OCI-LY7 (cell line): ENCODE data around the gene CTBP2. TPM values are rescaled to one million over a fixed set of nuclear protein-coding genes. Genes with fewer than 3 reads are reported as not detected.

Experiments
- BruUV-seq: library from RNA; stranded (reverse); fragments of 400-500 nt; replicated peaks from 2 replicates; lab custom pipeline; 2021; lab: Mats Ljungman, UMichigan
- CTCF ChIA-PET: fragments of 300-600 bp; sonication (Branson Sonifier 250); formaldehyde crosslinking; loops from one replicate; lab custom pipeline; 2022; ENCODE audit warnings: antibody characterized with exemption; ENCODE audit not compliant: unreplicated experiment; lab: Charles Lee
- POLR2A ChIA-PET: fragments of 300-600 bp; sonication (Branson Sonifier 250); formaldehyde crosslinking; loops from one replicate; lab custom pipeline; 2022; ENCODE audit warnings: antibody characterized with exemption; lab: Charles Lee
- DNase-seq: peaks from one replicate; pipeline ENCODE4 v3.0.0-alpha.2; 2015; ENCODE audit warnings: low spot score
- H2AFZ ChIP-seq: fragments of 200-600 bp; sonication (generic), shearing (Covaris generic); 2 replicates; pipeline ENCODE4 v1.6.1; 2014; ENCODE audit warnings: mild to moderate bottlenecking, antibody characterized with exemption, low read length, moderate library complexity
- H3K27ac ChIP-seq: fragments of 200-600 bp; sonication (generic); 2 replicates; pipeline ENCODE4 v1.5.1; 2014; ENCODE audit warnings: mixed run types, low read depth, mild to moderate bottlenecking, moderate library complexity, low read length, inconsistent platforms; ENCODE audit not compliant: poor library complexity, severe bottlenecking
- H3K36me3 ChIP-seq: fragments of 200-600 bp; sonication (generic); 2 replicates; pipeline ENCODE4 v1.6.1; 2014; ENCODE audit warnings: mild to moderate bottlenecking, antibody characterized with exemption, low read length, moderate library complexity, mixed read lengths; ENCODE audit not compliant: insufficient read depth
- H3K4me1 ChIP-seq: fragments of 200-600 bp; sonication (generic); 2 replicates; pipeline ENCODE4 v1.5.1; 2014; ENCODE audit warnings: mild to moderate bottlenecking, low read length; ENCODE audit not compliant: insufficient read depth, poor library complexity, severe bottlenecking
- H3K4me2 ChIP-seq: fragments of 200-600 bp; sonication (generic); 2 replicates; pipeline ENCODE4 v1.6.1; 2014; ENCODE audit warnings: mild to moderate bottlenecking, low read length
- H3K4me3 ChIP-seq: fragments of 200-600 bp; sonication (generic); 2 replicates; pipeline ENCODE4 v1.5.1; 2014; ENCODE audit warnings: mild to moderate bottlenecking, low read depth, low read length; ENCODE audit not compliant: poor library complexity, severe bottlenecking
- H3K79me2 ChIP-seq: fragments of 200-600 bp; sonication (generic); 2 replicates; pipeline ENCODE4 v1.6.1; 2016; ENCODE audit warnings: low read depth, mild to moderate bottlenecking, low read length, moderate library complexity, mixed read lengths; ENCODE audit not compliant: insufficient read depth
- H3K9me2 ChIP-seq: fragments of 200-600 bp; sonication (generic); 2 replicates; pipeline ENCODE4 v1.6.1; 2016; ENCODE audit warnings: mild to moderate bottlenecking, low read length, mixed read lengths; ENCODE audit not compliant: insufficient read depth
- H3K9me3 ChIP-seq: fragments of 200-600 bp; sonication (generic); 2 replicates; pipeline ENCODE4 v1.6.1; 2014; ENCODE audit warnings: mild to moderate bottlenecking, mixed run types, low read length, mixed read lengths
- H4K20me1 ChIP-seq: fragments of 200-600 bp; sonication (generic); 2 replicates; pipeline ENCODE4 v1.6.1; 2014; ENCODE audit warnings: mild to moderate bottlenecking, antibody characterized with exemption, low read length, moderate library complexity, mixed read lengths; ENCODE audit not compliant: insufficient read depth
- EZH2phosphoT487 ChIP-seq: fragments of 200-600 bp; sonication (generic); IDR thresholded peaks from 2 replicates; pipeline ENCODE4 v1.6.1; 2018; ENCODE audit warnings: low read depth, borderline replicate concordance, mild to moderate bottlenecking, mixed run types, antibody characterized with exemption, low read length, moderate library complexity, mixed read lengths
- intact Hi-C: fragments of 100-400 bp; cut with micrococcal nuclease; formaldehyde crosslinking; loops from one replicate; pipeline ENCODE4 v1.10.0; 2022; ENCODE audit not compliant: unreplicated experiment
- total RNA-seq, 2 experiments: library from RNA; depleted of rRNA in 1 of 2; stranded (reverse); fragments of >200 nt in 1 of 2; shearing (Covaris generic) in 1 of 2; gene quantifications; 2 replicates each; pipeline ENCODE4 v1.2.3, GENCODE V29; 2014 to 2022
- TF ChIP-seq, protein P1 (sequence below): fragments of 200-600 bp; sonication (generic); conservative IDR thresholded peaks from 2 replicates; pipeline ENCODE4 v1.5.1; 2014; ENCODE audit warnings: mild to moderate bottlenecking, antibody characterized with exemption, low read length, moderate library complexity, mixed read lengths

CTBP2 gene
- total RNA-seq, 2 experiments from 2014 or later, result not detected

GRCh38 chr10:125171402-125172306 is 11.3 kb upstream of the CTBP2 start:
- CTCF ChIA-PET, result no interaction called here
- POLR2A ChIA-PET, result interaction anchor here (0.5 to 0.7 kb wide), 2 partner anchors 20 to 23 kb away, joined by 4 to 5 read pairs; no protein-coding TSS in a partner anchor
- no peaks in the 10 kb centered on the region for H3K4me1 ChIP-seq
- intact Hi-C loops, result no loop called here
- H3K36me3 ChIP-seq, result no peaks in the 10 kb centered on the region
- TF ChIP-seq, protein P1, sequence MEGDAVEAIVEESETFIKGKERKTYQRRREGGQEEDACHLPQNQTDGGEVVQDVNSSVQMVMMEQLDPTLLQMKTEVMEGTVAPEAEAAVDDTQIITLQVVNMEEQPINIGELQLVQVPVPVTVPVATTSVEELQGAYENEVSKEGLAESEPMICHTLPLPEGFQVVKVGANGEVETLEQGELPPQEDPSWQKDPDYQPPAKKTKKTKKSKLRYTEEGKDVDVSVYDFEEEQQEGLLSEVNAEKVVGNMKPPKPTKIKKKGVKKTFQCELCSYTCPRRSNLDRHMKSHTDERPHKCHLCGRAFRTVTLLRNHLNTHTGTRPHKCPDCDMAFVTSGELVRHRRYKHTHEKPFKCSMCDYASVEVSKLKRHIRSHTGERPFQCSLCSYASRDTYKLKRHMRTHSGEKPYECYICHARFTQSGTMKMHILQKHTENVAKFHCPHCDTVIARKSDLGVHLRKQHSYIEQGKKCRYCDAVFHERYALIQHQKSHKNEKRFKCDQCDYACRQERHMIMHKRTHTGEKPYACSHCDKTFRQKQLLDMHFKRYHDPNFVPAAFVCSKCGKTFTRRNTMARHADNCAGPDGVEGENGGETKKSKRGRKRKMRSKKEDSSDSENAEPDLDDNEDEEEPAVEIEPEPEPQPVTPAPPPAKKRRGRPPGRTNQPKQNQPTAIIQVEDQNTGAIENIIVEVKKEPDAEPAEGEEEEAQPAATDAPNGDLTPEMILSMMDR, result no peak
- no peak for TF ChIP-seq EZH2phosphoT487
- H3K9me3 ChIP-seq, result no peaks in the 10 kb centered on the region
- H4K20me1 ChIP-seq, result no peaks in the 10 kb centered on the region
- BruUV-seq, result no TSS peak
- no peaks in the 10 kb centered on the region for H3K79me2 ChIP-seq
- no peak for DNase-seq
- no peak overlapping the region for H3K4me3 ChIP-seq
- no peaks in the 10 kb centered on the region for H3K9me2 ChIP-seq
- no peak overlapping the region for H3K27ac ChIP-seq
- no peak overlapping the region for H3K4me2 ChIP-seq
- H2AFZ ChIP-seq, result no peak overlapping the region

DNA sequence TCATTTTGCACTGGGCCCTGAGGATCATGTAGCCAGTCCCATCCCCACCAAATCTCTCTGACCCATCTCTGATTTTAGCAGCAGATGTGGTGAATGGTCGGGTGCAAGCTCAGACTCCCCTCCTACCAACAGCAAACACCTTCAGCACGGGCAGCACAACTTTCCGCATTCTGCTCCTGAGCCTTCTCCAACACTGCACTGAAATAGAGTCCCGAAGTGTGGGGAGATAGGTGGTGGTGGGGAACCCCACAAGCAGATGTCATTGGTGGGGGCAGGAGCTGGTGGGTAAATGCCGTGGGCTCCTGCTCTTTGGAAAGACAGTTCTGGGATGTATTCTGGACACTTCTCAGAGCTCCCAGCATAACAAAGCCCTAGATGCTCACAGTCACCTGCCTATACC is 9.6 kb upstream of the CTBP2 start:
- H3K4me1 ChIP-seq, result no peaks in the 10 kb centered on the region
- no peak for DNase-seq
- TF ChIP-seq EZH2phosphoT487, result no peak
- TF ChIP-seq, protein P1, result no peak
- H3K4me3 ChIP-seq, result no peak overlapping the region
- H3K79me2 ChIP-seq, result no peaks in the 10 kb centered on the region
- H3K27ac ChIP-seq, result no peak overlapping the region
- no peaks in the 10 kb centered on the region for H3K9me2 ChIP-seq
- no peak overlapping the region for H3K4me2 ChIP-seq
- no peaks in the 10 kb centered on the region for H3K9me3 ChIP-seq
- ChIA-PET POLR2A (interaction anchor here (0.7 kb wide), 1 partner anchor 255 kb away, joined by 3 read pairs; no protein-coding TSS in a partner anchor), CTCF (no interaction called here)
- H2AFZ ChIP-seq, result no peak overlapping the region
- no TSS peak for BruUV-seq
- H4K20me1 ChIP-seq, result no peaks in the 10 kb centered on the region
- intact Hi-C loops, result no loop called here
- no peaks in the 10 kb centered on the region for H3K36me3 ChIP-seq

DNA sequence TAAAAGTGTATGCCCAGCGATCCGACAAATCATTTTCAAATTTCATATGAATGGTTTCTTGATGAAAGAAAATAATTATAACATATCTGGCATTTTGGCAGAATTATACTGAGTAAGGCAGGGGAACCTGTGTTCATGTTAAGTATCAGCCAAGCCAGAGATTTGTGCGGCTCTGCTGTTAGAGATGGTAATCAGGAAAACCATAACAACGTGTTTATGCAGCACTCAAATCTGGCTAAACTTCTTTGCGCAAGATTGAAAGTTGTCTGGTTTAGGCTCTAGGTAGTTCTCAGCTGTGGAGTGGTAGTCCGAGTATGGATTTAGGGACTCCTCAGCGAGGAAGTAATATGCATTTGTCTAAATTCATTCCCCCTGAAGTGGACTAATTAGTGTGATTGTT is 8.9 kb upstream of the CTBP2 start:
- CTCF ChIA-PET, result no interaction called here
- H2AFZ ChIP-seq, result no peak overlapping the region
- no peak overlapping the region for H3K4me3 ChIP-seq
- TF ChIP-seq, protein P1, result no peak
- TF ChIP-seq EZH2phosphoT487, result no peak
- H3K4me2 ChIP-seq, result no peak overlapping the region
- BruUV-seq, result no TSS peak
- no peaks in the 10 kb centered on the region for H3K9me3 ChIP-seq
- intact Hi-C loops, result no loop called here
- no peaks in the 10 kb centered on the region for H3K9me2 ChIP-seq
- no peak overlapping the region for H3K27ac ChIP-seq
- H4K20me1 ChIP-seq, result no peaks in the 10 kb centered on the region
- no peak for DNase-seq
- POLR2A ChIA-PET, result no interaction called here
- no peaks in the 10 kb centered on the region for H3K36me3 ChIP-seq
- H3K4me1 ChIP-seq, result no peaks in the 10 kb centered on the region
- H3K79me2 ChIP-seq, result no peaks in the 10 kb centered on the region
